ENCODE measurements around the gene MAP3K6. TPM values are rescaled to one million over a fixed set of nuclear protein-coding genes. Genes with fewer than 3 reads are reported as not detected.

The MAP3K6 gene
- total RNA-seq, 1 donor from 2014 or later, result 48.2 TPM

- DNase-seq (ENCODE audit: extremely low spot score, unreplicated experiment), result no peak
- no peaks in the 10 kb centered on the region for H3K9me3 Mint-ChIP-seq (ENCODE audit: unreplicated experiment)
- no peak for TF ChIP-seq CTCF (IDR thresholded peaks at IDR 0.05)
- peaks cover 30% of the 10 kb centered on the region for H3K4me1 Mint-ChIP-seq (ENCODE audit: unreplicated experiment)
- H3K27ac Mint-ChIP-seq (ENCODE audit: unreplicated experiment), result no peak overlapping the region
- peaks cover 29% of the 10 kb centered on the region for H3K36me3 Mint-ChIP-seq (ENCODE audit: unreplicated experiment)
- H3K4me3 Mint-ChIP-seq (ENCODE audit: unreplicated experiment), result no peak overlapping the region
- no peaks in the 10 kb centered on the region for H3K27me3 Mint-ChIP-seq (ENCODE audit: unreplicated experiment)
These were observed 2.7 kb downstream of the MAP3K6 start for GRCh38 chr1:27363766-27364695.

GRCh38 chr1:27361553-27361952, 5.2 kb downstream of the MAP3K6 start:
- no peaks in the 10 kb centered on the region for H3K27me3 Mint-ChIP-seq (ENCODE audit: unreplicated experiment)
- no peak for DNase-seq (ENCODE audit: extremely low spot score, unreplicated experiment)
- H3K4me3 Mint-ChIP-seq (ENCODE audit: unreplicated experiment), result no peak overlapping the region
- no peaks in the 10 kb centered on the region for H3K9me3 Mint-ChIP-seq (ENCODE audit: unreplicated experiment)
- no peak for TF ChIP-seq CTCF (IDR thresholded peaks at IDR 0.05)
- no peak overlapping the region for H3K27ac Mint-ChIP-seq (ENCODE audit: unreplicated experiment)
- H3K36me3 Mint-ChIP-seq (ENCODE audit: unreplicated experiment), result peaks cover 33% of the 10 kb centered on the region
- H3K4me1 Mint-ChIP-seq (ENCODE audit: unreplicated experiment), result peaks cover 20% of the 10 kb centered on the region

- Mint-ChIP-seq H3K4me3 (ENCODE audit: unreplicated experiment) (no peak overlapping the region), H3K27ac (ENCODE audit: unreplicated experiment) (no peak overlapping the region), H3K27me3 (ENCODE audit: unreplicated experiment) (no peaks in the 10 kb centered on the region), H3K9me3 (ENCODE audit: unreplicated experiment) (no peaks in the 10 kb centered on the region), H3K36me3 (ENCODE audit: unreplicated experiment) (peaks cover 33% of the 10 kb centered on the region), H3K4me1 (ENCODE audit: unreplicated experiment) (peaks cover 20% of the 10 kb centered on the region)
- no peak for DNase-seq (ENCODE audit: extremely low spot score, unreplicated experiment)
- no peak for TF ChIP-seq CTCF (IDR thresholded peaks at IDR 0.05)
These were observed 5.7 kb downstream of the MAP3K6 start for GRCh38 chr1:27361044-27361402.

- Mint-ChIP-seq H3K27me3 (ENCODE audit: unreplicated experiment) (no peaks in the 10 kb centered on the region), H3K4me3 (ENCODE audit: unreplicated experiment) (no peak overlapping the region), H3K9me3 (ENCODE audit: unreplicated experiment) (no peaks in the 10 kb centered on the region), H3K27ac (ENCODE audit: unreplicated experiment) (no peak overlapping the region), H3K36me3 (ENCODE audit: unreplicated experiment) (peaks cover 37% of the 10 kb centered on the region), H3K4me1 (ENCODE audit: unreplicated experiment) (peaks cover 20% of the 10 kb centered on the region)
- DNase-seq (ENCODE audit: extremely low spot score, unreplicated experiment), result no peak
- TF ChIP-seq CTCF (IDR thresholded peaks at IDR 0.05), result no peak
These were observed 6.4 kb downstream of the MAP3K6 start for GRCh38 chr1:27360159-27361043.

- H3K4me3 Mint-ChIP-seq (ENCODE audit: unreplicated experiment), result no peak overlapping the region
- peaks cover 14% of the 10 kb centered on the region for H3K4me1 Mint-ChIP-seq (ENCODE audit: unreplicated experiment)
- peaks cover 40% of the 10 kb centered on the region for H3K36me3 Mint-ChIP-seq (ENCODE audit: unreplicated experiment)
- H3K27me3 Mint-ChIP-seq (ENCODE audit: unreplicated experiment), result no peaks in the 10 kb centered on the region
- no peak for TF ChIP-seq CTCF (IDR thresholded peaks at IDR 0.05)
- no peak overlapping the region for H3K27ac Mint-ChIP-seq (ENCODE audit: unreplicated experiment)
- no peak for DNase-seq (ENCODE audit: extremely low spot score, unreplicated experiment)
- no peaks in the 10 kb centered on the region for H3K9me3 Mint-ChIP-seq (ENCODE audit: unreplicated experiment)
These were observed 7.0 kb downstream of the MAP3K6 start for GRCh38 chr1:27359822-27360158.
